Neuron (in vitro differentiated cells): ENCODE results near the gene SELENOI.
"Not testable (repeated sequence)": the region's sequence is repeated elsewhere in the genome, so short reads cannot be mapped to it uniquely, and the experiment has no call there.

Experiments
- H2AFZ ChIP-seq: one replicate; pipeline ENCODE4 v1.6.1; 2013; ENCODE audit warnings: low read depth, mild to moderate bottlenecking, inconsistent platforms, low read length, moderate library complexity
- H3K27me3 ChIP-seq: one replicate; pipeline ENCODE4 v1.6.1; 2013; ENCODE audit warnings: low read length; ENCODE audit not compliant: insufficient read depth
- H3K36me3 ChIP-seq: one replicate; pipeline ENCODE4 v1.6.1; 2013; ENCODE audit warnings: low read length; ENCODE audit not compliant: insufficient read depth
- H3K4me1 ChIP-seq: one replicate; pipeline ENCODE4 v1.6.1; 2013; ENCODE audit warnings: low read length; ENCODE audit not compliant: insufficient read depth
- H3K4me3 ChIP-seq: 2 replicates; pipeline ENCODE4 v1.5.1; 2013; ENCODE audit warnings: mild to moderate bottlenecking, low read length, moderate library complexity
- H3K9me3 ChIP-seq: one replicate; pipeline ENCODE4 v1.6.1; 2013; ENCODE audit warnings: low read length

The SELENOI gene, protein sequence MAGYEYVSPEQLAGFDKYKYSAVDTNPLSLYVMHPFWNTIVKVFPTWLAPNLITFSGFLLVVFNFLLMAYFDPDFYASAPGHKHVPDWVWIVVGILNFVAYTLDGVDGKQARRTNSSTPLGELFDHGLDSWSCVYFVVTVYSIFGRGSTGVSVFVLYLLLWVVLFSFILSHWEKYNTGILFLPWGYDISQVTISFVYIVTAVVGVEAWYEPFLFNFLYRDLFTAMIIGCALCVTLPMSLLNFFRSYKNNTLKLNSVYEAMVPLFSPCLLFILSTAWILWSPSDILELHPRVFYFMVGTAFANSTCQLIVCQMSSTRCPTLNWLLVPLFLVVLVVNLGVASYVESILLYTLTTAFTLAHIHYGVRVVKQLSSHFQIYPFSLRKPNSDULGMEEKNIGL

DNA sequence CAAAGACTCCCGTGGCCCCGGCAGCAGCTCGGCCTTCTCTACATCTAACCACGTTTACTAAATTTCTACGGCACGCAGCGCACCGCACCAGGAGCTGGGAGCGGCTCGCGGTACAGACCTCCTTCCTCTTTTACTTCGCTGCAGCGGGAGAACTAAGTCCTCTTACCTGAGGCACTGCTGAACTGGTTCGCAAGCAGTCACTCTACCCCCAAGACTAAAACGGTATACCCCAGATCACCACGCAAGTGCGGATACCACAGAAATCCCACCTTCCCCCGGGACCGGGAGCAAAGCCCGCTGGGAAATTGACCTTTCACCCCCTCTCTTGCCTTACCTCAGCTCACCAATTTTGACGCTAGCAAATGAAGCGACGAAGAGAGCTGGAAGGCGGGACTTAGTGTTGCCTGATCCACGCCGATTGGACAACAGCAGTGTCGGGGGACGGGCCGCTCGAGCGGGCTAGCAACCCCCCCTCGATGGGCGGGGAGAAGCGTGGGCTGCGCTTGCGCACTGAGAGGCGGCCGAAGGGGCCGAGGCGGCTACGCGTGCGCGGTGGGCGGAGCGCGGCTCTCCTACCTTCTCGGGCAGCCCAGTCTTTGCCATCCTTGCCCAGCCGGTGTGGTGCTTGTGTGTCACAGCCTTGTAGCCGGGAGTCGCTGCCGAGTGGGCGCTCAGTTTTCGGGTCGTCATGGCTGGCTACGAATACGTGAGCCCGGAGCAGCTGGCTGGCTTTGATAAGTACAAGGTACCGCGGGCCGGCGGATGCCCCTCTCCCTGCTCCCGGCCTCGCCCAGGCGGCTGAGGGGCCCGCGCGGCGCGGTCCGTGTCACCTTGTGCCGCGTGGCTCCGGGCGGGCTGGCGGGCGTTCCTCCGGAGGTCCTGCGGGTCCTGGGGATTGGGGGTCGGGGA is at the start of gene SELENOI:
Gene SELENOI, plus strand, starts transcription at position 599 of the 909 bp plus-strand sequence. Its CDS starts 90 bp downstream, at position 689.
- Histone ChIP-seq H3K4me3 (peak within 1 kb of the TSS; percentile 98), H3K27me3 (no peaks in the 10 kb centered on the region), H3K36me3 (no peaks in the 10 kb centered on the region), H3K4me1 (peaks cover 28% of the 10 kb centered on the region), H2AFZ (peak within 1 kb of the TSS; percentile 46), H3K9me3 (no peaks in the 10 kb centered on the region)

GRCh38 chr2:26297061-26297460 is 48.9 kb upstream of the SELENOI start:
- no peaks in the 10 kb centered on the region for H3K36me3 ChIP-seq
- no peaks in the 10 kb centered on the region for H3K27me3 ChIP-seq
- no peaks in the 10 kb centered on the region for H3K9me3 ChIP-seq
- H3K4me3 ChIP-seq: no peak overlapping the region
- H2AFZ ChIP-seq: no peak overlapping the region
- H3K4me1 ChIP-seq: peaks cover 27% of the 10 kb centered on the region

DNA sequence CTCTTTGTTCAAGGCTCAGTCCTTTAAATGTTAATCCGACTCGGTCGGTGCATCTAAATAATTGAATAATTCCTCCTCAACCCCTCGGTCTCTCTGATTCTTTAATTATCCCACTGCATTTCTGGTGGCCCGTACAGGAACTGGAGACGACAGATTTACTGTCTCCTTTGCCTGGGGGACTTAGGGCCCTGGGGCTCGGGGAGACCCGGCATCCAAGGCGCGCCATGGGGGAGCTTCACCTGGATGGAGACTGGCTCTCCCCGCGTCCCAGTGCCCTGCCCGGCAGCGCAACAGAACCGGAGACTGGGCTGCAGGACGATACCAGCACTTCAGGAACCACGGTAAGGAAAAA is 47.7 kb upstream of the SELENOI start:
- no peak overlapping the region for H2AFZ ChIP-seq
- H3K4me1 ChIP-seq: peaks cover 27% of the 10 kb centered on the region
- no peaks in the 10 kb centered on the region for H3K27me3 ChIP-seq
- H3K4me3 ChIP-seq: no peak overlapping the region
- H3K36me3 ChIP-seq: no peaks in the 10 kb centered on the region
- no peaks in the 10 kb centered on the region for H3K9me3 ChIP-seq

DNA sequence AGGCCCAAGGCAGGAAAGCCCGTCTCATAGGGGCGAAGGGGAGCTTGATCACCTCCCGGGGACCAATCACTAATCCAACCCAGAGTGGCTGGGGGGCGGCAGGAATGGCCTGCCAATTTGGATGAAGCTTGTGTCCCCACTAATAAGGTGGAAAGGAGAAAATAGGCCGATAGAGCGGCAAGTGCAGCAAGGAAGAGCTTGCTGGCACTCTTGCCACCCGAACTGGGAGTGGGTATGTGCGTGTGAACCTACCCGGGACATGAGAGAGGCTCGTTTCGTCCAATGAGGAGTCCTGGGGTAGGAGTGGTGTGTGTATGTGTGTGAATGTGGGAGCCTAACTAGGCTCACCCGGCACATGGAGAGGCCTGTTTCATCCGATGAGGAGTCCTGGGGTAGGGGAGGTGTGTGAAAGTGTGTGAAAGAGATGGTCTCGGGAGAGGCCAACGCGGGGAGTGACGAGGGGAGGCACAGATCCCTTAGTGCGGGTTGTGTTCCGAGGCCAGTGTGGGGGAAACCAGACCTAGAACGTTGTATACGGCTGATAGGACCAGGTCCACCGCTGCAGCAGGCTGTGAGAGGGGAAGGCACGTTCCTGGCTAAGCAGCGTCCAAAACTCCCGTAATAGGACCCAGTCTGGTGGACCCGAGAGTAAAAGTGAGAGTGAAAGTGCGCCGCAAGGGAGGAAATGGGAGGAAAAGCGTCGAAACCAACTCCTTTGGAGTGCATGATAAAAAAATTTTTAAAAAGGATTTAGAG is 47.1 kb upstream of the SELENOI start:
- Histone ChIP-seq H3K36me3 (no peaks in the 10 kb centered on the region), H3K4me3 (peak overlapping the region; percentile 51), H3K9me3 (no peaks in the 10 kb centered on the region), H2AFZ (peak overlapping the region; percentile 93), H3K27me3 (no peaks in the 10 kb centered on the region), H3K4me1 (peaks cover 27% of the 10 kb centered on the region)

DNA sequence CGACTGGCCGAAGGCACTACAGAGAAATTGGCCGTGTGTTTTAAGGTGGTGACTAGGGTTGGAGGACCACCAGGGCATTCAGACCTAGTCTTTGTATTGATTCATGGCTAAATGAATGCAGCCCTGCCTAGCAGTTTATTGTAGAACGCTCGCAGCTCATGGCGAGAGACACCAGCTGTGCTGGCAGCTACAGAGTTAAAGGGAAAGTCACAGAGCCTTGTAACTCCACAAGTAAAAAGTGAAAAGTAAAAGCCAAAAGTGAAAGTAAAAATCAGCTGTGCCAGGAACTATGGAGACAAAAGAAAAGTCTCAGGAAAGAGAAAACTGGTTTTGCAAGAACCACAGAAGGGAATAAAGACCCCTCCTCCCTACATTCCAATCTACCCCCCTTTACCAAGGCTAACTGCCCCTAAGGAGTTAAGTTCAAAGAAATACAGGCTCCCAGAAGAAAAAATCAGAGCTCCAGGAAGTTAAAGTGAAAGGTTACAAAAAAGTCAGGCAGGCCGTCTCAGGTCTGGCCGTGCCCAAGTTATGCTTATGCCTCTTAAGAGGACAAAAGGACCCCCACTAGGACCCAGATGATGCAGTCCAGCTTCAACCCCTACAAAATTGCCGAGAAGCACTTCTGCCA is 46.4 kb upstream of the SELENOI start:
- H3K36me3 ChIP-seq: no peaks in the 10 kb centered on the region
- peak overlapping the region; percentile 93 for H2AFZ ChIP-seq
- H3K9me3 ChIP-seq: no peaks in the 10 kb centered on the region
- H3K4me3 ChIP-seq: peak overlapping the region; percentile 51
- no peaks in the 10 kb centered on the region for H3K27me3 ChIP-seq
- peaks cover 27% of the 10 kb centered on the region for H3K4me1 ChIP-seq

GRCh38 chr2:26300234-26300925 is 45.6 kb upstream of the SELENOI start:
- Histone ChIP-seq H3K4me3 (peak overlapping the region; percentile 51), H3K27me3 (no peaks in the 10 kb centered on the region), H3K9me3 (no peaks in the 10 kb centered on the region), H3K4me1 (peaks cover 27% of the 10 kb centered on the region), H2AFZ (peak overlapping the region; percentile 93), H3K36me3 (no peaks in the 10 kb centered on the region)

DNA sequence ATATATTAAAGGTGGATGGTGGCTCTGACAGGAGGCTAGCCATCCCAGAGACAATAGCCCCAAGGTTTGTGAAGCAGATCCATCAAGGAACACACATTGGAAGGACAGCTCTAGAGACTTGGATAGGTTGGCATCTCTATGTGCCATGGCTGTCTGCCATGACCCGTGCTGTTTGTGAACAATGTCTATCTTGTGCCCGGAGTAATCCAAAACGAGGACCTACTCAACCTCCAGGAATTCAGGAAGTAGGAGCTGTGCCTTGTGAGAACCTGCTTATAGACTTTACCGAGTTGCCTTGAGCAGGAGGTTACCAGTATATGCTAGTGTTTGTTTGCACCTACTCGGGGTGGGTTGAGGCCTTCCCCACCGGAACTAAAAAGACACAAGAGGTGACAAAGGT is 43.1 kb upstream of the SELENOI start:
- Histone ChIP-seq H3K9me3 (no peaks in the 10 kb centered on the region), H3K36me3 (no peaks in the 10 kb centered on the region), H3K4me3 (no peak overlapping the region), H2AFZ (no peak overlapping the region), H3K27me3 (no peaks in the 10 kb centered on the region), H3K4me1 (peaks cover 29% of the 10 kb centered on the region)

DNA sequence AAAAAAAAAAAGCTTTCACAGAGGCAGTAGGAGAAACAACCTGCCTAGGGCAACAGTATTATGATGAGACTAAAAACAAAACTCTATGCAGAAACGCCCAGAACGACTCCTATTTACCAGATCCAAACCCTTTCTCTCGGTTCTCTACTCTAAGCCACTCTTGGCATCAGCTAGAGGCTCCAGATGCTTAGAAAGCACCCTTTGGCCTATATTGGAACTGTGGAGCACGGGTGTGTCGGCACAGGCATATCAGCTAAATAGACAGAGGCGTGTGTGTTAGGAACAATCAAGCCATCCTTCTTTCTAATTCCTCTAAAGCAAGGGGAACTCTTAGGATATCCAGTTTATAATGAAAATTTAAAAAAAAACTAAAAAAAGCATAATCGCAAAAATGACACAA is 40.8 kb upstream of the SELENOI start:
- H3K27me3 ChIP-seq, H2AFZ ChIP-seq, H3K4me3 ChIP-seq, H3K36me3 ChIP-seq, H3K9me3 ChIP-seq: not testable (repeated sequence)
- peaks cover 16% of the 10 kb centered on the region for H3K4me1 ChIP-seq

DNA sequence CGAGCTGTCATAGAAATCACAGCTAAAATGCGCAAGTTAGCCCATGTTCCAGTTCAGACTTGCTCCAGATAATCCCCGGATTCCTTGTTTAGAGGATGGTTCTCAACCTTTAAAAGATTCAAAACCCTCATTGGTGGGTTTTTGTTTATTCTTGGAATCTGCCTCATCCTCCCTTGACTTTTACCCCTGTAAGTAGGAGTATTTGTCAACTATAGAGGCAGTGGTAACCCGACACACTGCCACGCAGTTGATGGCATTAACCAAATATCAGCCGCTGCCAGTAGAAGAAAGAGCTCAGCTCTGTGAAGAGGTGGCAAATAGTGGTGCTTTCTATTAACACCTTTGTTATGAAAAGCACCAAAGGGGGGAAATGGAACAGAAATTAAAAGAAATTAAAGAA is 40.4 kb upstream of the SELENOI start:
- H3K4me1 ChIP-seq: peaks cover 12% of the 10 kb centered on the region
- no peak overlapping the region for H3K4me3 ChIP-seq
- H3K9me3 ChIP-seq: no peaks in the 10 kb centered on the region
- no peaks in the 10 kb centered on the region for H3K36me3 ChIP-seq
- H2AFZ ChIP-seq: no peak overlapping the region
- no peaks in the 10 kb centered on the region for H3K27me3 ChIP-seq

DNA sequence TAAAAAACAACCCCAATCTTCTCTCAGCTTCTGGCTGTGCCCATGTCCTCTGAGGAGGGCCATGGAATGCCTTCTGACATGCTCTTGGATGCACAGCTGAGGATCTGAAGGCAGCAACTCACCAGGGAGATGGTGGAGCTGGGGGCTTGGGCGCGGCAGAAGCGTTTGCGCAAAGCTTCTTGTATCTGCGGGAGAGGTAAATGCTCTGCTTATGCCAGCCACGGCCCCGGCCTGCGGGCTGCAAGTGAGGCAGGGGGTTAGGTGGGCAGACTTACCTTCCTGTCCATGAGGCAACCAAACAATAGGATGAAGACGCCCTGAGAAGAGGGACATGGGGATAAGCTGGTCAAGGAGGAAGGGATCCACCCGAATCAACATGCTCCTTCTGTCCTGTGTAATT is 36.0 kb upstream of the SELENOI start:
- H3K36me3 ChIP-seq: no peaks in the 10 kb centered on the region
- no peaks in the 10 kb centered on the region for H3K9me3 ChIP-seq
- H3K4me1 ChIP-seq: peaks cover 3% of the 10 kb centered on the region
- H3K4me3 ChIP-seq: no peak overlapping the region
- no peak overlapping the region for H2AFZ ChIP-seq
- no peaks in the 10 kb centered on the region for H3K27me3 ChIP-seq

DNA sequence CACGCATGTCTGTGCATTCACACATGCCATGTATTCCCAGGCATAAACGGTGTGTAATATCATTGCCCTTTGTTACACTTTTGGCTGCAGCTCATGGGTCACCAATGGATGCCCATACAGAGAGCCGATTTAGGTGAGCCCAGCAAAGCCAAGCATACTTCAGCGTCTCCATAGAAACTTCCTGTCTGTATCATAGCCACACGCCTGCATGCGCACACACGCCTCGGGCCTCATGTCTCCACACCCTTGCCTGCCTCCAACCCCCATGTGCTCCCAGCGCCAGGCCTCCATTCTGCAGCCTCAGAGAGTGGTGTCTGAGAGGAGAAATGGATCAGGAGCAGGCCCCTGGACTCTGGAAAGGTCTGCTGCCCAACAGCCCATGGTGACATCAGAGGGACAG is 33.5 kb upstream of the SELENOI start:
- Histone ChIP-seq H3K27me3 (no peaks in the 10 kb centered on the region), H3K4me1 (no peaks in the 10 kb centered on the region), H3K4me3 (no peak overlapping the region), H2AFZ (no peak overlapping the region), H3K36me3 (no peaks in the 10 kb centered on the region), H3K9me3 (no peaks in the 10 kb centered on the region)

- no peaks in the 10 kb centered on the region for H3K36me3 ChIP-seq
- H3K27me3 ChIP-seq: no peaks in the 10 kb centered on the region
- no peaks in the 10 kb centered on the region for H3K4me1 ChIP-seq
- H2AFZ ChIP-seq: no peak overlapping the region
- H3K4me3 ChIP-seq: no peak overlapping the region
- no peaks in the 10 kb centered on the region for H3K9me3 ChIP-seq
Observed at GRCh38 chr2:26313446-26313845, 32.5 kb upstream of the SELENOI start.
